T47D (cell line): Measurements from ENCODE around the gene RFPL4A.
"Not testable (repeated sequence)": the region's sequence is repeated elsewhere in the genome, so short reads cannot be mapped to it uniquely, and the experiment has no call there.

Source experiments
- DNase-seq, 2 experiments: peaks; one replicate each; pipeline versions ENCODE4 v3.0.0 to v3.0.0-alpha.2; 2011 to 2012; ENCODE audit warnings: low read depth in 1 of 2, low spot score in 1 of 2
- JUND ChIP-seq: IDR thresholded peaks from 2 replicates; pipeline ENCODE4 v1.6.1; 2012; ENCODE audit warnings: low read depth
- in situ Hi-C: cut with HindIII; loops from 2 replicates; pipeline ENCODE4 v1.10.0; 2016; ENCODE audit warnings: low sequenced_read_pairs, low pct_unique_long_range_greater_than_20kb

Gene RFPL4A

DNA sequence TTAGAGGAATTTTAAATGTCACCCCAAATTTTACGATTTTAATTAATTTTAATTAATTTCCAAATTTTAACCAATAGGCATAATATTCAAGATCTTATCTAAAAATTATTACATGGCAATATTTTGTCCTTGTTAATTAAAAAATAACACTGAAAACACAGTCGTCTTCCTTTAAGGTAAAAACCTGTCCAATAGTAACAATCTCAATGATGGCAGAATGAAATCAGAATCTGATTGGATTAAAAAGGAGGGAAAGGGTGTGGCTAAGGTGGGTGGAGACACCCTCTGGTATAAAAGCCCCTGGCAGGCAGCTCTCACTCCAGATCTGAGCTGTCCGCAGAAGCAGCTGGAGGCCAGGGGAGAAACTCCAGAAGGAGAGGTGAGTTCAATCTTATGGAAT lies at the start of gene RFPL4A:
Gene RFPL4A, plus strand, starts transcription at position 301 of the 400 bp plus-strand sequence. CDS start 2,704 bp downstream, outside the sequence.
- in situ Hi-C loops, DNase-seq: not testable (repeated sequence)

- no peak for TF ChIP-seq JUND
- in situ Hi-C loops, result no loop called here
- DNase-seq, result no peak
These were observed 47.2 kb upstream of the RFPL4A start for GRCh38 chr19:55711719-55712118.

DNA sequence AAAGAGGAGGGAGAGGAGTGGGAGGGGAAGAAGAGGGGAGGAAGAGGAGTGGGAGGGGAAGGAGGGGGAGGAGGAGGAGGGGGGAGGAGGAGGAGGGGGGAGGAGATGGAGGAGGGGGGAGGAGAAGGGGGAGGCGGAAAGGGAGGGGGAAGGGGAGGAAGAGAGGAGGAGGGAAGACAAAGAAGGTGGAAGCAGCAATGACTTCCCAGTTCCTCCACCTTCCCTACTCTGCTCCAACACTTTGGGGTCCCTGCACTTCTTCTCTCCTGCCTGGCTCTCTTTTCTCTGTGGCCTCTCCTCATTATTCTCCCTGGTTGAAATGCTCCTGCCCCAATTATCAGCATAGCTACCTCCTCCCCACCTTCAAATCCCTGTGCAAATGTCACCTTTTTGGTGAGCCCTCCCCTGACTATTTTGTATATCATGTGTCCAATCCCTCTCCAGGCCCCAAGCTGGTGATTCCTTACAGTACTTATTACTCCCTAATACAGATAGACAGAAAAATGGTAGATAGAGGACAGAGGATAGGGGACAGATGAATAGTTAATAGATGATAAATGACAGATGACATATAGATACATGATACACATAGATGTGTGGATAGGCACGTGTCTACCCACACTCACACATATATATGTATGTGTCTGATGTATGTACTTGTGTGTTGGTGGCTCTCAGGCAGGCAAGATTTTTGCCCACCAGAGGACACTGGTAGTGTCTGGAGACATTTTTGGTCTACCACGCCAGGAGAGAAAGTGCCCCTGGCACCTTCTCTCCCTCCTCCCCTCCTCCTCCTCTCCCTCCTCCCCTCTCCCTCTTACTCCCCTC lies 45.9 kb upstream of the RFPL4A start:
- no peak for TF ChIP-seq JUND
- in situ Hi-C loops, result no loop called here
- DNase-seq, result no peak

- no peak for DNase-seq
- in situ Hi-C loops, result no loop called here
- no peak for TF ChIP-seq JUND
These were observed 42.4 kb upstream of the RFPL4A start for GRCh38 chr19:55716531-55716930.

DNA sequence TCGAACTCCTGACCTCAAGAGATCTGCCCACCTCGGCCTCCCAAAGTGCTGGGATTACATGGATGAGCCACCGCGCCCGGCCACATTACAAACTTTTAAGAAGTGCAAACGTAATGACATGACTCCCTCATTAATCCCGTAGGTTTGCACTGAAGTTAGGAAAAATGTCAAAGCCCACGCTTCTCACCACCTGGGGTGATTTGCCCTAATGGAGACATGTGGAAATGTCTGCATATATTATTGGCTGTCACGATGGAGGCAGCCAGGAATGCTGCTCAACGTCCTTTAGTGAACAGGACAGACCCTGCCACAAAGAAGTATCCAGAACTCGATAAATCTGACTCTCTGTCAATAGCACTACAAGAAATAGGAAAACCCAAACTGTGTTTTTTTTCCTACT lies 41.6 kb upstream of the RFPL4A start:
- no peak for TF ChIP-seq JUND
- in situ Hi-C loops, result no loop called here
- DNase-seq, result no peak

GRCh38 chr19:55717879-55718711 lies 40.8 kb upstream of the RFPL4A start:
- DNase-seq, in situ Hi-C loops: not testable (repeated sequence)

- TF ChIP-seq JUND, result no peak
- in situ Hi-C loops, result no loop called here
- no peak for DNase-seq
These were observed 38.6 kb upstream of the RFPL4A start for GRCh38 chr19:55720214-55720746.

GRCh38 chr19:55720801-55721200 lies 38.1 kb upstream of the RFPL4A start:
- no peak for TF ChIP-seq JUND
- in situ Hi-C loops, result no loop called here
- no peak for DNase-seq

- in situ Hi-C loops, result no loop called here
- no peak for TF ChIP-seq JUND
- no peak for DNase-seq
These were observed 35.4 kb upstream of the RFPL4A start for GRCh38 chr19:55723491-55723890.

DNA sequence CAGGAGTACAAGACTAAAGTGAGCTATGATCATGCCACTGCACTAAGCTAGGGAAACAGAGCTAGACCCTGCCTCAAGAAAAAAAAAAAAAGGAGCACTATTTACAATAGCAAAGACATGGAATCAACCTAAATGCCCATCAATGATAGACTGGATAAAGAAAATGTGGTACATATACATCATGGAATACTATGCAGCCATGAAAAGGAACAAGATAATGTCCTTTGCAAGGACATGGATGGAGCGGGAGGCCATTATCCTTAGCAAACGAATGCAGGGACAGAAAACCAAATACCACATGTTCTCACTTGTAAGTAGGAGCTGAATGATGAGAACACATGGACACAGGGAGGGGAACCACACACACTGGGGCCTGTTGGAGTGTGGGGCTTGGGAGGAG lies 28.5 kb upstream of the RFPL4A start:
- DNase-seq, in situ Hi-C loops: not testable (repeated sequence)

DNA sequence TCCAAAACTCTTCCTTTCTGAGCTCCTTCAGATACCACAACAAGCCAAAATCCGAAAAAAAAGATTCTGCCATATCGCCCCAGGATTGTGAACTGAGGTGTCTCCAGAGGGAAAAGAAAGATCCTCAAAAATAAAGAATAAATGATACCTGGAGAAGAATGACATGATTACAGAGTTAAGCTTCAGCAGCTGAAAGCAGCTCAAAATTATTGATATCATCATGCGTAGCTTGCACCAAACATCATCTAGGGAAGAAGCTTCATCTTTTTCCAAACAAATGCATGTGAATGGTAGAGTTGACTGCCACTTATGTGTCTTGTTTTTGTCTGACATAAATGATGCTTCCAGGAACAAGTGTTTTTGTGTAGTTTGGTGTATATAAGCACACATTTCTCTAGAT lies 20.6 kb upstream of the RFPL4A start, which contains the start of gene NLRP9:
Gene NLRP9, minus strand, starts transcription at position 101 of the 400 bp plus-strand sequence. Its CDS starts 28 bp downstream, at position 73.
- TF ChIP-seq JUND, result no peak
- DNase-seq, result no peak
- in situ Hi-C loops, result no loop called here

GRCh38 chr19:55750715-55751114 lies 8.2 kb upstream of the RFPL4A start:
- no peak for TF ChIP-seq JUND
- no peak for DNase-seq
- in situ Hi-C loops, result no loop called here

- in situ Hi-C loops, result no loop called here
- no peak for TF ChIP-seq JUND
These were observed 5.5 kb upstream of the RFPL4A start for GRCh38 chr19:55753401-55753800.

DNA sequence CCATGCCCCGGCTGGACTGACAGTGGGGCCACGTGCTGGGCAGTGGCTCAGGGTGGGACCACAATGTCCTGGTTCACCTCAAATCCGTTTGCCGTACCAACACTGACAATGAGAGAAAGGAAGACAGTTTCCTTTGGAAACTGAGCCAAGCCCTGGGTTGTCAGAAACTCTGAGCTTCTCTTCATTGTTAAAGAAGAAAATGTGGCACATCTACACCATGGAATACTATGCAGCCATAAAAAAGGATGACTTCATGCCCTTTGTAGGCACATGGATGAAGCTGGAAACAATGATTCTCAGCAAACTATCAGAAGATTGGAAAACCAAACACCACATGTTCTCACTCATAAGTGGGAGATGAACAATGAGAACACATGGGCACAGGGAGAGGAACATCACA lies 2.1 kb upstream of the RFPL4A start:
- DNase-seq, in situ Hi-C loops: not testable (repeated sequence)

More at GRCh38 chr19:55753401-55753800, 5.5 kb upstream of the RFPL4A start:
- DNase-seq, result no peak
